SK-N-MC (cell line): Measurements from ENCODE around the gene FNDC3A.

Experiments
- EZH2 ChIP-seq: fragments of 200-600 bp; sonication (generic); IDR thresholded peaks from one replicate; pipeline ENCODE4 v1.6.1; 2017; ENCODE audit warnings: antibody characterized with exemption
- FOXP2 ChIP-seq: optimal IDR thresholded peaks from 2 replicates; pipeline ENCODE3; 2011; ENCODE audit warnings: mild to moderate bottlenecking, moderate library complexity; ENCODE audit not compliant: insufficient read depth; ENCODE audit errors: extremely low read length, control extremely low read depth
- POLR2AphosphoS5 ChIP-seq: IDR thresholded peaks from 2 replicates; pipeline ENCODE4 v1.6.1; 2012; ENCODE audit warnings: mild to moderate bottlenecking, low read depth, low read length, borderline replicate concordance

DNA sequence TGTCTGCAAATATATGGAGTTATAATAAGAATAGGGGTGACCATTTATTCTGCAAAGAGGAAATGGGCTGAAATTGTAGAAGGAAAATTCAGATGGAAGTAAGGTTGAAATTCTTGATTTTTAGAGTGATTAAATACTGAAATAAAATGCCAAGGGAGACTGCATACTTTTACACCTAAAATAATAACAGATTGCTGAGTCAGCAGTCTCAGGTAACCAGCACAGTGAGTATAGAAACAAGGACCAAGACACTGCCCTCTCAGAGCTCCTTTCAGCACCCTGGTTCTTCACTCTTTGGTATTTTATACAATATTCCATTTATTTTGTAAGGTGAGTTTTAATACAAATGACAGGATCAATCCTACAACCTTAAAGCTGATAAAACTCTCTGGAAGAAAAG lies 195.6 kb downstream of the FNDC3A start:
- no peak for TF ChIP-seq POLR2AphosphoS5
- TF ChIP-seq EZH2 = no peak
- TF ChIP-seq FOXP2 = no peak
